ENCODE results near the gene FOXN4.

FOXN4 gene

DNA sequence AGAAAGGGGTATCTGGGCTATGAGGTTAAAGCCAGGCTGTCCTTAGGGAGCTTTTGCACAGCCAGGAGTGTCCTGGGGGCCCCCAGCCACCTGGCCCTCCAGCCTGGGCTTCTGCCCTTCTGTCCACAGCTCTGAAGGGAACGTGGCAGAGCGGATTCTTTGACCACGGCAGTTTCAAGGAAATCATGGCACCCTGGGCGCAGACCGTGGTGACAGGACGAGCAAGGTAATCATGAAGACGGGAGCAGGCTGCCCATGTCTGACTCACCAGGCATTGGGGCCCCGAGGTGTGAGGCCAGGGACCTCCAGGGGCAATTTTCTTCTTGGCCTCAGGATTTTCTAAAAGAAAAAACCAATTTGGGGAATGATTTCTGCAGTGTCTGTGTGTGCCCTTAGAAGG lies 53.1 kb downstream of the FOXN4 start:
- no peak for DNase-seq

DNA sequence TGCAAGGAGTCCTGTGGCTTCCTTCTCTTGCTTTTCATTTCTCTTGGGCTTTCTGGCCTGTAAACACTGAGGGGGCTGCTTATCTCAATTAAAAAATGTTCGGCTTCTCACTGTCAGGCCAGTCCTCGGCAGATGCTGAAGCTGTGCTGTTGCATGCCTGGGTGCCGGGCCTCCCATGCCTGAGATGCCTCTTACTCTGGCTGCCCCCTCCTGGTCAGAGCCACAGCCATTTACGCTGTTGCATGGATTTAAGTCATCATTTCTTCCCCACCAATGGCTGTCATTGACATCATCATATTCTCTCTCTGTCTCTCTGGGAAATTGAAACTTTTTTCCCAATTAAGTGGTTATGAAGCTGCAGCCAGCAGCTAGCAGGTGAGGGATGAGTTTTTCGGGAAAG lies 53.7 kb downstream of the FOXN4 start:
- no peak for DNase-seq

DNA sequence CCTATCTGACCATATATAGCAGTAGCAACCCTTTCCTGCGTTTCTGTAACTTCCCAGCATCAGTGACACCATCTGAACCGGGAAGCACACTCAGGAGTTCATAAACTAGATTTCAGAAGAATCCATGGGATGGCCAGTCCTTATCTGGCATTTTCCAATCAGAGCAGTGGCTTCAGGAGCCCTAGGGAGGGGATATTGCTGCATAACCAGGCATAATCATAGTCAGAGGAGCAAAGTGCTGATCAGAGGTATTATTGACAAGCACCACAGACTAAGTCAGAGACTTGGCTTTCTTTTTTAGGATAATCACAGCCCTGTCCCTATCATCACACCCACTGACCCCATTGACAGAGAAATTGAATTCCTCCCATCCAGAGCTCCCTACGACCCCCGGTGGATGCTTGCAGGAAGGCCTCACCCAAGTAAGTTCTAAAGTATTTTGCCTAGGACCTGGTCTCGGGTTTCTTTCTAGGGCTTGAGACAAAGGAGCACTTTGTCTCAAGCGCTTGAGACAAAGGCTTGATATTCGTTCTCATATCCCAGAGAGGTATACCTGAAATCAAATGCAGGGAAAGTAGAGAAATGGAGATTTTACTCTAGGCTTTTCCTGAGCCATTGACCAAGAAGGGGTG lies 55.1 kb downstream of the FOXN4 start:
- no peak for DNase-seq

DNA sequence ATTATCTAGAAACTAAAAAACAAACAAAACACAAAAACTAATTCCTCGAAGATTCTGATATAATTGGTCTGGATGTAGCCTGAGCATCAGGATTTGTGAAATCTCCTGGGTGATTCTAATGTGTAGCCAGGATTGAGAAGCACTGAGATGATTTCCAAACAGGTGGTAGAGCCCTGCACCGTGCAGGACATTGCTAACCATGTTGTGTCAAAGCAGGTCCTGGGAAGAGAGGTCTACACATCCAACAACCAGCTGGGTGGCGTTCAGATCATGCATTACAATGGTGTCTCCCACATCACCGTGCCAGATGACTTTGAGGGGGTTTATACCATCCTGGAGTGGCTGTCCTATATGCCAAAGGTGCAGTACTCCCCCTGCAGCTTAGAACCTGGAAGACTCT lies 56.3 kb downstream of the FOXN4 start:
- no peak for DNase-seq

DNA sequence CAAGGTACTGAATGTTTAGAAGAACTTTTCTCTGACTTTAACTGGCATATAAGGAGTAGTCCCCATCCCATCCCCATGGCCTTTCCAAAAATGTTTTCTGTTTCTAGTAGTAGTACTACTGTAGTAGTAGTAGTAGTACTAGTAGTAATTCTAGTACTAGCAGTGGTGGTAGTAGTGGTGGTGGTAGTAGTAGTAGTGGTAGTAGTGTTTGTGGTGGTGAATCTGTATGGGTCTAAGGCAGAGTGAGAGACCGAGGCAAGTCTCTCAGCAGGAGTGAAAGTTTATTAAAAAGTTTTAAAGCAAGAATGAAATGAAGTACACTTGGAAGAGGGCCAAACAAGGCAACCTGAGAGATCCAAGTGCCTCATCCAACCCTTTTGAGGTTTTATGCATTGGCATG lies 58.6 kb downstream of the FOXN4 start:
- DNase-seq, result no peak

DNA sequence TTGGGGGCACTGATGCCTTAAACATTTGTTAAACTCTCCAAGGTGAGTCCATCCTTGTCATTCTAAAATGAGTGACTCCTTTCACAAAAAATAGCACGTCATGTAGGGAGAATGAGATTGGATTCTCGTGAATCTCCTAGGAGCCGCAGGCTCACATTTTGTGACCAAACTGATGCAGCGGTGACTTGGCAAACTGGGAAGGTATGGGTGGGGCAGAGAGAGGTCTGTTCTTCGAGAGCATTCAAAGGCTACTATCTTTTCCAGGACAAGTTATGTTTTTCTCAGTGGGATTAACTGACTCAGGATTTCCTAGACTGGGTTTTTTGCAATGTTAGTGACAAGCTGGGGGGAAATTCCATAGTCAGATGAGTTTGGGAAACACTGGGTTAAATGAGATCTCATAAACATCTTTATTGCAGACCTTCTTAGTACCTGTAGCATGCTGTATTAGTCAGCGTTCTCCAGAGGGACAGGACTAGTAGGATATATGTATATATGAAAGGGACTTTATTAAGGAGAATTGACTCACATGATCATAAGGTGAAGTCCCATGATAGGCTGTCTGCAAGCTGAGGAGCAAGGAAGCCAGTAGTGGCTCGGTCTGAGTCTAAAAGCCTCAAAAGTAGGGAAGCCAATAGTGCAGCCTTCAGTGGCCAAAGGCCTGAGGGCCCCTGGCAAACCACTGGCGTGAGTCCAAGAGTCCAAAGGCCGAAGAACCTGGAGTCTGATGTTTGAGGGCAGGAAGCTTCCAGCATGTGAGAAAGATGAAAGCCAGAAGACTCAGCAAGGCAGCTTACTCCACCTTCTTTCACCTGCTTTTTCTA lies 61.0 kb downstream of the FOXN4 start:
- no peak for DNase-seq

DNA sequence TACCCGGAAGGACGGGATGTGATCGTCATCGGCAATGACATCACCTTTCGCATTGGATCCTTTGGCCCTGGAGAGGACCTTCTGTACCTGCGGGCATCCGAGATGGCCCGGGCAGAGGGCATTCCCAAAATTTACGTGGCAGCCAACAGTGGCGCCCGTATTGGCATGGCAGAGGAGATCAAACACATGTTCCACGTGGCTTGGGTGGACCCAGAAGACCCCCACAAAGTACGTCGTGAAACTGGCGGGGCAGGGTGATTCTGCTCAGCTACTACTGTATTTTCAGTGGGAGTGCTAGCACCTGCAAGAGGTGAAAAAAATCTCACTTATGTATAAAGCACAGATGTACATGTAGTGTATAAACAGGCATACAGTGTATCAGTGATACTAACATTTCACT lies 62.9 kb downstream of the FOXN4 start:
- DNase-seq, result no peak

DNA sequence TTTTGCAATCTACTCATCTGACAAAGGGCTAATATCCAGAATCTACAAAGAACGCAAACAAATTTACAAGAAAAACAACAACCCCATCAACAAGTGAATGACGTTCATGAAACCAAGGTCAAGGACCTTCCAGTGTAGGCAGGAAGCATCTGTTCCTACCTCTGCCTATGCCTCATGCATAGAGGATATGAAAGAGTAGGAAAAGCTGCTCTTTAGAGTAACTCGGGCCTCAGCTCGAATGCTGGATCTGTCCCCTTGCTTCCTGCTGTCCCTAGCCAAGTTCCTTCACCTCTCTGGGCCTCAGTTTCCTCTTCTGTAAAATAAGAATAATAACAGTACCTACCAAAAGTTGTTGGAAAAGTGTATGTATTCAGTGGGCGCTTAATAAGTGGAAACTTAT lies 65.0 kb downstream of the FOXN4 start:
- DNase-seq, result no peak

DNA sequence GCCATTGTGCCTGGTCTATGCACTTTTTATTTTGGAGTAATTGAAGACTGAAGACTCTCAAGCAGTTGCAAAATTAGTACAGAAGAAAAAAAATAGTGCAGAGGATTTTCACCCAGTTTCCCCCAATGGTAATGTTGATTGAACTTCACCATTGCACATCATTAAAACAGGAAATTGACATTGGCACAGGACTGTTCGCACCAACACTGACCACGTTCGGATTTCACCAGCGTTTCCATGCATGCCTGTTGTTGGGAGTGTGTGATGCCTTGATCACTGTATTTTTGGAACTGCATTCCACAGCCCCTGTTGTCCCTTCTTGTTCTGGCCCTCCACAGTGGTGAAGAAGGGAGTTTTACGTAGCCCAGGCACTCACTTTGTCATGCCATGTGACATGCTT lies 67.1 kb downstream of the FOXN4 start:
- no peak for DNase-seq

DNA sequence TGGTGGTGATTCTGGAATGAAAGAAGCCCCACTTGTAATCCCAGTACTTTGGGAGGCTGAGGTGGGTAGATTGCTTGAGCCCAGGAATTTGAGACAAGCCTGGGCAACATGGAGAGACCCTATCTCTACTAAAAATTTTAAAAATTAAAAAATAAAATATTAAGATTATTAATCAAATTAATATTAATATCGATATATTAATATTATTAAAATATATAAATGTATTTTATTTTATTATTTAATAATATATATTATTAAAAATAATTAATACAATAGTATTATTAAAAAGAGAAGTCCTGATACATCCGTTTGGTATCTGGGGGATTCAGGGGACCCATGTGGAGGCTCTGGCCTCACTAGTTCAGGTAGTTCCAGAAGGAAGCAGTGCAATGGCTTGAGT lies 68.7 kb downstream of the FOXN4 start:
- DNase-seq, result no peak

DNA sequence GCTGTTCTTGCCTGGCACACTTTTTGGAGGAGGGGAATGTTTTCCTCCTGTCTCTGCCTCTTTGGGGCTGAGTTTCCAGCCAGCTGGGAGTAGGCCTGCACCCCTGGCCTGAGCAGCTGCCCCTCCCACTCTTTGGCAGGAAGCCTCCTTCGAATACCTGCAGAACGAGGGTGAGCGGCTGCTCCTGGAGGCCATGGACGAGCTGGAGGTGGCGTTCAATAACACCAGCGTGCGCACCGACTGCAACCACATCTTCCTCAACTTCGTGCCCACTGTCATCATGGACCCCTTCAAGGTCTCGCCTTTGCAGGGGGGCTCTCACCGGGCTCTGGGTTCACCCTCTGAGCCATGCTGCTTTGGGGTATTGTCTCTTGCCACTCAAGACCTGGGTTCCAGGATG lies 69.4 kb downstream of the FOXN4 start:
- no peak for DNase-seq

DNA sequence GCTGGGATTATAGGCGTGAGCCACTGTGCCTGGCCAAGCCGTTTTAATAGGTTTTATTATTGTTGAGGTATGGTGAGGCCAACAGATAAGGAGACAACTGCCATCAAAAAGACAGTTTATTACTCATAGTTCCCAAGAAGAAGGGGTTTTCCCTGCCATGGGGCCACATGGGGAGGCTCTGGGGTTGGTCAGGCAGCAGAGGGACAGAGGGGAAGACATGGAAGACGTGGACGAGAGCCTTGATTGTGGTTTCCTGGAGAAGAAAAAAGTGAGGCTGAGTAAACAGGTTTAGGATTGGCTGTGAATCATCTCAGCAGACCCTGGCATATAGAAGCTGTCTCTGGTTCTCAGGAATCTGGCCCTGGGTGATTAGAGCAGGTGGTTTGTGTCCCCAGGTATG lies 69.9 kb downstream of the FOXN4 start:
- no peak for DNase-seq

DNA sequence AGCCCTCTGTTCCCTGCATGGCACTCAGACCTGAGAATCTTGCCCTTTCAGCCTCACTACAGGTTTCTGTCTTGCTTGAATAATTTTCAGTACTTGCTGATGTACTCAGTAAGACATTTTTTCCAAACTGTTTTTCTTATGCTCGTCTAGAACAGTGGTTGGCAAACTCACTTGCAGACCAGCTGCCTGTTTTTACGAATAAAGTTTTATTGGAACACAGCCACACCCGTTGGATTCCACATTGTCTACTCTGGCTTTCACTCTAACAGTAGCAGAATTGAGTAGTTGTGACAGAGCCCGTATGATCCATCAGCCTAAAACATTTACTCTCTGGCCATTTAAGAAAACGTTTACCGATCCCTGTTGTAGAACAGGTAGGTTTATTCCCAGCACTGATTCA lies 72.8 kb downstream of the FOXN4 start:
- DNase-seq, result no peak

DNA sequence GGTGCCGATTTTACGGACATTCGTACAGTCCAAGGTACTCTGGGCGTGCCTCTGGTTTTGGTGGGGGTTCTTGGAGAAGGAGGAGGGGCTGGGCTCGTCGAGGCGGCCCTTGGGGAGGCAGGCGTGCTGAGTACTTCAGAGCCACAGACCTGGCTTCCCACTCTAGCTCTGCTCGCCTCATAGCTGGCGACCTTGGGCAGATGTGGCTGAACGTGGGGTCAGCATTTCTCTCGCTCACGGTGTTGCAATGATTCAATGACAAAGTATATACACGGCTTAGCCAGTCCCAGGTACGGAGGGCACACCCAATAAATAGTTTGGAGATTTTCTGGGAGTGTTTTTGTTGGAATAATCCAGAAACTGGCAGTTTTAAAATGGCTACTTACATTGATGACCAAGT lies 75.1 kb downstream of the FOXN4 start:
- no peak for DNase-seq

DNA sequence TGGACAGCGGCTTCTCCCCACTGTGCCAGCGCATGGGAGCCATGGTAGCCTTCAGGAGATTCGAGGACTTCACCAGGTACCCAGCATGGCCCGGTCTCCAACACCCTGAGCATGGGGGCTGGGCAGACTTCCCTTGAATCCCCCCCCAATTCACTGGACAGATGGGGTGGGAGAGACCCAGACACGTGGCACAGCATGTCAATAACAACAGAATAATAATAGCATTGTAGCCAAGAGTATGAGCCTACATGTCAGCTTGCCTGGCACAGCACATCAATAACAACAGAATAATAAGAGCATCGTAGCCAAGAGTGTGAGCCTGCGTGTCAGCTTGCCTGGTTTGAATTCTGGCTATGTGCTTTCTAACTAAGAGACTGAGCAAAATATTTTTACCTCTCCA lies 76.4 kb downstream of the FOXN4 start:
- no peak for DNase-seq

DNA sequence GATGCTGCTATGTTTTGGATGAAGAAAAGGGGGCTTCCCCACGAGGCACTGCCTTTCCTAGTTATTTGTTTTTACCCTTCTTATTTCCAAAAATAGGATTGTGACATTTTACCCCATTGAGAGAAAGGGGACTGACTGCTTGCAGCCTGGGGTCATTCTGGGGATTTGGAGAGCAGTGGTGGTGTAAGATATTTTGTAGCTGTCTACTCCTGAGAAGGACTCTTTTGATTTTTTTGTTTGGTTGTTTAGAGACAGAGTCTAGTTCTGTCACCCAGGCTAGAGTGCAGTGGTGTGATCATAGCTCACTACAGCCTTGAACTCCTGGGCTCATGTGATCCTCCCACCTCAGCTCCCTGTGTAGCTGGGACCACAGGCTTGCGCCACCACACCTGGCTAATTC lies 78.9 kb downstream of the FOXN4 start:
- DNase-seq, result no peak

DNA sequence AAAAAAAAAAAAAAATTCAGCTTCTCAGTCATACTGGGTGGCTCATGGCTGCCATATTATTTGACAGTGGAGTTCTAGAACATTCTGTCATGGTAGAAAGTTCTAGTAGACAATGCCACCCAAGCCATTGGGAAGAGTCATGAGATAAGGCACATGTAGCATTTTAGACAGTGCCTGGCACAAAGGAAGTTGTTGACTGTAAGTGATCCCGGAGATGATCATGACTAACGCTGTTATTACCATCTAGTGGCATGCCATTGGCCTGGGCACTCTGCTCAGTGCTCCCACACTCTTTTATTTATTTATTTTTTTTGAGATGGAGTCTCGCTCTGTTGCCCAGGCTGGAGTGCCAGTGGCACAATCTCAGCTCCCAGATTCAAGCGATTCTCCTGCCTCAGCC lies 80.4 kb downstream of the FOXN4 start:
- no peak for DNase-seq
